Fibroblast of skin of right biceps (primary cell): ENCODE measurements around the gene C16orf87.

Source experiments
- DNase-seq: peaks from one replicate; pipeline ENCODE4 v3.0.0-alpha.2; 2013

Gene C16orf87

DNA sequence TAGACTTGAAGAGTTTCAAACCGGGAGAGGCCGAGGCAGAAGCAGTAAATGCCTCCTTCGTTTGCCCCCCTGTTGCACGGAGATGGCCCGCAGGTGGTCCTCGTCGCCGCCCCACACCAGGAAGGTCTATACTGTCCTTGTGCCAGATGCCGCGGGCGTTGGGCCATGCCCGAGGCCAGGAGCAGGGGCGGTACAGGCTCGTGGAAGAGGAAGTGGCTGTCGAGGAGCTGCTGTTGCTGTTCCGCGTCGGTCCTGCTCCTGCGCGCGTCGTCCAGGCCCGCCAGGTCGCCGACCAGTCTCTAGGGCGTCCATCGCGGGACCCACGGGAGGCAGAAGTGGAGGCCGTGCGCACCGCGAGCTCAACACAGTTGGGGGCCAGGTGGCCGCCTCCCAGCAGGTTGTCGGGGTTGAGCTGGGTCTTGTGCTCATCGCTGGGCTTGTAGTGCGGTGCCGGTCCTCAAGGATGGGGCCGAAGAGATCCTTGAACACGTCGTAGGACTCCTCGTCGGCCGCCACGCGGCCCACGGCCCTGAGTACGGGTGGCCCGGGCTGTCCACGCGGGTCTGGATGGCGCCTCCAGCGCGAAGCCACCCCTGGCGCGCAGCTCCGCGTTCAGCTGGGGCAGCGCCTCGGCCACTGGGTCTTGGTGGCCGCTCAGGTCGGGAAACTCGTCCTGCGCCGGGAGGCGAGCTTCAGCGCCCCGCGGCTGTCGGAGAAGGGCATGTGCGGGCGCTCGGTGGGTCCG is 13.1 kb upstream of the C16orf87 start:
- no peak for DNase-seq

- no peak for DNase-seq
Measured at GRCh38 chr16:46842192-46842895, 11.4 kb upstream of the C16orf87 start.

DNA sequence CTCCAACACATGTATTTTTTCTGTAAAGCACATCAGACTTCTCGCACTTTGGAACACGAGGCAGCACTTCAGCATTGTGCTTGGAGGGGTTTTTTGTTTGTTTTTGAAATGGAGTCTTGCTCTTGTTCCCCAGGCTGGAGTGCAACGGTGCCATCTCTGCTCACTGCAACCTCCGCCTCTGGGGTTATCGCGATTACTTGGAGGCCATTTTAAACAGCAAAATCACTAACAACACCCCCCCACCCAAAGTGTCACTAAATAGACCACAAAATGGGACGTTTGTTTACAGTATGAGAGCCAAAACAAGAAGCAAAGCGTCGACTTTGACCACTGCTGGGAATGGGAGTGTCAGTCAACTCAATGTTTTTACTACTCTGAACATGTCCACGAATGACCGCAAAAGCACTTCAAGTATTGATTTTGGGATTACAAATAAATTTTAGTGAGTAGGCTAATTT is 9.0 kb upstream of the C16orf87 start:
- DNase-seq, result no peak

- no peak for DNase-seq
Measured at GRCh38 chr16:46836534-46837530, 5.9 kb upstream of the C16orf87 start.

DNA sequence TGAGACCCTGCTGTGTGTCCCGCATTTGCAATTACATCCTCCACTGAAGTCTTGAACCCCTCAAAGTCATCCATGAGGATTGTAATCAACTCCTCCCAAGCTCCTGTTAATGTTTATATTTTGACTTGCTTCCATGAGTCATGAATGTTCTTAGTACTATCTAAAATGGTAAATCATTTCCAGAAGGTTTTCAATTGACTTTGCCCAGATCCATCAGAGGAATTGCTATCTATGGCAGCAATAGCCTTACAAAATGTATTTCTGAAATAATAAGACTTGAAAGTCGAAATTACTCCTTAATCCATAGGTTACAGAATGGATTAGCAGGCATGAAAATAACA is 2.5 kb upstream of the C16orf87 start:
- no peak for DNase-seq

- no peak for DNase-seq
Measured at GRCh38 chr16:46832757-46833459, 1.9 kb upstream of the C16orf87 start.

DNA sequence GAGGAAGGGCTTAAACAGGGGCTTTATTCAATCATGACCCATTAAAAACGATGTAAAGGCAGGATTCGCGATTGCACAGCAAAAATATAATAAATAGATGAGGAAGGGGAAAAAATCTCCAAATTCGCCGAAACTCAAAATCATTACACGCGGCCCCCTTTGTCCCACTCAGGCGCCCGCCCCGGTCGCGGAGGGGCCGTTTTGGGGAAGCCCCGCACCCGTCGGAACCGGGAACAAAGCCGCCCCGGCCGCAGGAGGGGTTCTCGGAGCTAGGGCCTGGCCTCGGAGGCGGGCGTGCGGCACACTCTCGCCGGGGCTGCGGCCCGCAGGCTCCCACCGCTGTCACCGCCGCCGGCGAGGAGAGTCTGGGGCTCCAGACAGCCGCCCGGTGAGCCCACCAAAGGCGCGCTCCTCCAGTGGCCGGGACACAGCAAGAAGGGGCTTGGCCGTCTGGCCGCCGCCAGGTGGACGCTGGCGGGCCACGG is 521 bp downstream of the C16orf87 start:
- DNase-seq, result no peak

- no peak for DNase-seq
Measured at GRCh38 chr16:46828943-46829342, 2.0 kb downstream of the C16orf87 start.

GRCh38 chr16:46828292-46828691 is 2.7 kb downstream of the C16orf87 start:
- DNase-seq, result no peak

GRCh38 chr16:46826631-46827030 is 4.3 kb downstream of the C16orf87 start:
- DNase-seq, result peak; percentile 9

- DNase-seq, result peak; percentile 67
Measured at GRCh38 chr16:46822270-46822669, 8.7 kb downstream of the C16orf87 start.

DNA sequence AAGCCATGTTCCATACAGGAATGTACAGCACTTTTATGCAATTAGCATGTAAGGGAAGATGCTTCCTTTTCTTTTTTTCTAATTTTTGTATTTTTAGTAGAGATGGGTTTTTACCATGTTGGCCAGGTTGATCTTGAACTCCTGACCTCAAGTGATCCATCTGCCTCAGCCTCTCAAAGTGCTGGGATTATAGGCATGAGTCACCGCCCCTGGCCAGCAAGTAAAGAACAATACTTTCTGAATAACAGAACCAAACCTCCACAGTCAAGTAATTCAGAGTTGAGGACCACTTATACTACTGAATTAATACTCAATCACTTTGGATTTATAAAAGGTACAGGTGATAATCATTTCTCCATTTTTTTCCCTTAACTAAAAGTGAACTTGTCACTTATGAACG is 13.0 kb downstream of the C16orf87 start:
- DNase-seq, result peak; percentile 28

- no peak for DNase-seq
Measured at GRCh38 chr16:46814790-46815189, 16.2 kb downstream of the C16orf87 start.

DNA sequence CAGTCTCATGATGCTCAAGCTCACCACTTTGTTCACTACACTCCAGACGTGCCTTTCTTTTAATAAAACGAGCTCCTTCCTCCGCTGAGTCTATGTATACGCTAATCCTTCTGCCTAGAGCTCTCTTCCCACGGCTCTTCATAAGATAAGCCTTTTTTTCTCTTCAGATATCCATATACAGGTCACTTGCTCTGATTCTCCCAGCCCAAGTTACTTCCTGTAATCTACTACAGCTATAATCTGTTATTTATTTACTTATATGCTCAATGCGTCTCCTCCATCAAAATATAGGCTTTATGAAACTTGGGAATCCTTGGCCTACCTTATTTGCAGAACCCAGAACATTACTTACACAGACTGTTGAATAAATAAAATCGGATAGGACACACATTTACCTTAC is 17.4 kb downstream of the C16orf87 start:
- DNase-seq, result no peak

GRCh38 chr16:46812781-46813540 is 18.0 kb downstream of the C16orf87 start:
- no peak for DNase-seq

GRCh38 chr16:46811682-46812081 is 19.3 kb downstream of the C16orf87 start:
- no peak for DNase-seq

GRCh38 chr16:46808997-46809396 is 22.0 kb downstream of the C16orf87 start:
- DNase-seq, result no peak

- no peak for DNase-seq
Measured at GRCh38 chr16:46807336-46807735, 23.6 kb downstream of the C16orf87 start.

DNA sequence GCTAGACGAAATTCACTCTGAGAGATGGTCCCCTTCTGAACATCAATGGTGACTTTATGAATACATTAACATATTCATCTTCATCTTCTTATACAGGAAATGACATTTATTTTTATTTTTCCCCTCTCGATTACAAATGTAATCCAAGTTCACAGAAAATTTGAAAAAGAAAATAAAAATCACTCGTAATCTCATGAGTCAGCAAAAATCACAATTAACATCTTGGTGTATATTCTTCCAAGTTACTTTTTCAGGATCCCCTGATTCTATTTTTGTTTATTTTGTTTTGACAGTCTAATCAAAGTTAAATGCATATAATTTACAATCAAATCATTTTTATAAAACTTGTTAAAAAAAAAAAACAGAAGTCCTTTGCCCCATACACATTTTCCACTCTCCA is 27.6 kb downstream of the C16orf87 start:
- DNase-seq, result no peak

GRCh38 chr16:46801428-46802049 is 29.4 kb downstream of the C16orf87 start:
- DNase-seq, result peak; percentile 21

GRCh38 chr16:46800494-46800893 is 30.5 kb downstream of the C16orf87 start:
- no peak for DNase-seq
